ENCODE measurements around the gene FOXO4. TPM values are rescaled to one million over a fixed set of nuclear protein-coding genes. Genes with fewer than 3 reads are reported as not detected.

Gene FOXO4
- total and polyA plus RNA-seq, 2 of the 13 experiments (the other 11 are each of a cell fraction or from before 2014, with no cell fraction given) = 5.1 to 5.7 TPM

- H3K4me2 ChIP-seq (ENCODE audit: low read depth, low read length) = no peak overlapping the region
- H3K27ac ChIP-seq (ENCODE audit: extremely low read length, insufficient read depth, low read length) = no peak overlapping the region
- ATAC-seq (no peak), FAIRE-seq (no peak), DNase-seq (ENCODE audit: low spot score) (no peak)
- H2AFZ ChIP-seq (ENCODE audit: low read length) = no peak overlapping the region
- peaks cover 44% of the 10 kb centered on the region for H3K4me1 ChIP-seq (ENCODE audit: insufficient read depth, low read length)
- POLR2A ChIA-PET = interaction anchor here (1.2 kb wide), 1 partner anchor 19 kb away, joined by 4 read pairs; the partner anchor contains the start of gene MED12
- H3K36me3 ChIP-seq (replicated peaks in 1 of 2; ENCODE audit: control insufficient read depth in 1 of 2, insufficient read depth in 2 of 2, low read length in 2 of 2) = no peaks in the 10 kb centered on the region
- H3K79me2 ChIP-seq (ENCODE audit: insufficient read depth, low read length) = no peaks in the 10 kb centered on the region
- TF ChIP-seq ZNF20 (CRISPR knock-in tag; IDR thresholded peaks at IDR 0.05) (no peak), MIXL1 (CRISPR knock-in tag; IDR thresholded peaks at IDR 0.05) (no peak), DPF2 (CRISPR knock-in tag; IDR thresholded peaks at IDR 0.05; ENCODE audit: borderline replicate concordance, low read depth) (no peak), ZNF101 (CRISPR knock-in tag; IDR thresholded peaks at IDR 0.05; ENCODE audit: borderline replicate concordance, low read depth) (no peak), SIX1 (CRISPR knock-in tag; IDR thresholded peaks at IDR 0.05; ENCODE audit: borderline replicate concordance) (no peak), AGO2 (optimal IDR thresholded peaks at IDR 0.05; ENCODE audit: low read depth, low read length) (no peak), NCOA2 (CRISPR knock-in tag; IDR thresholded peaks at IDR 0.05) (no peak), ERF (CRISPR knock-in tag; IDR thresholded peaks at IDR 0.05) (no peak), PCBP1 (IDR thresholded peaks at IDR 0.05; ENCODE audit: borderline replicate concordance, low read depth, low read length) (no peak), KAT7 (CRISPR knock-in tag; IDR thresholded peaks at IDR 0.05; ENCODE audit: borderline replicate concordance) (no peak), RCOR2 (CRISPR knock-in tag; IDR thresholded peaks at IDR 0.05) (no peak), TFDP1 (CRISPR knock-in tag; IDR thresholded peaks at IDR 0.05; ENCODE audit: borderline replicate concordance) (no peak), RNF2 (conservative IDR thresholded peaks at IDR 0.05; ENCODE audit: low read depth) (no peak), RAD51 (IDR thresholded peaks at IDR 0.05; ENCODE audit: borderline replicate concordance) (no peak), FOXO1 (CRISPR knock-in tag; IDR thresholded peaks at IDR 0.05) (no peak), RFX3 (CRISPR knock-in tag; IDR thresholded peaks at IDR 0.05) (no peak)
- WGBS (ENCODE audit: low lambda C conversion rate) = 55% methylated on average over 4 of the region's 5 CpGs
- H3K9ac ChIP-seq (ENCODE audit: insufficient read depth, low read depth, low read length) = no peak overlapping the region
- no peaks in the 10 kb centered on the region for H3K9me3 ChIP-seq (ENCODE audit: low read length)
- H3K4me3 ChIP-seq (replicated peaks in 1 of 3; ENCODE audit: insufficient read depth in 1 of 3, low read depth in 2 of 3, low read length in 3 of 3) = no peak overlapping the region
- in situ Hi-C loops (cut with HindIII; ENCODE audit: extremely low pct_ligation_motif_present, low pct_unique_long_range_greater_than_20kb) (no loop called here), intact Hi-C loops (cut with micrococcal nuclease; ENCODE audit: unreplicated experiment) (loop anchor here (1.0 to 5.0 kb wide), 2 partner anchors 30 to 83 kb away; no protein-coding TSS in a partner anchor)
- no peaks in the 10 kb centered on the region; a peak in 1 of 5 replicates for H3K27me3 ChIP-seq (ENCODE audit: control insufficient read depth in 1 of 2, insufficient read depth in 2 of 2, low read length in 2 of 2)
- no peaks in the 10 kb centered on the region for H4K20me1 ChIP-seq (ENCODE audit: insufficient read depth, low read length)
- CTCF ChIA-PET (ENCODE audit: low intra/inter-chr PET ratio, low total read pairs) = interaction anchor here (2.5 kb wide), 1 partner anchor 30 kb away, joined by 13 read pairs; no protein-coding TSS in a partner anchor
- BruUV-seq (replicated peaks) = no TSS peak
Observed at GRCh38 chrX:71098951-71099506, 3.4 kb downstream of the FOXO4 start.

Measured in HepG2 (cell line).